ENCODE data around the gene STPG1.

The STPG1 gene

DNA sequence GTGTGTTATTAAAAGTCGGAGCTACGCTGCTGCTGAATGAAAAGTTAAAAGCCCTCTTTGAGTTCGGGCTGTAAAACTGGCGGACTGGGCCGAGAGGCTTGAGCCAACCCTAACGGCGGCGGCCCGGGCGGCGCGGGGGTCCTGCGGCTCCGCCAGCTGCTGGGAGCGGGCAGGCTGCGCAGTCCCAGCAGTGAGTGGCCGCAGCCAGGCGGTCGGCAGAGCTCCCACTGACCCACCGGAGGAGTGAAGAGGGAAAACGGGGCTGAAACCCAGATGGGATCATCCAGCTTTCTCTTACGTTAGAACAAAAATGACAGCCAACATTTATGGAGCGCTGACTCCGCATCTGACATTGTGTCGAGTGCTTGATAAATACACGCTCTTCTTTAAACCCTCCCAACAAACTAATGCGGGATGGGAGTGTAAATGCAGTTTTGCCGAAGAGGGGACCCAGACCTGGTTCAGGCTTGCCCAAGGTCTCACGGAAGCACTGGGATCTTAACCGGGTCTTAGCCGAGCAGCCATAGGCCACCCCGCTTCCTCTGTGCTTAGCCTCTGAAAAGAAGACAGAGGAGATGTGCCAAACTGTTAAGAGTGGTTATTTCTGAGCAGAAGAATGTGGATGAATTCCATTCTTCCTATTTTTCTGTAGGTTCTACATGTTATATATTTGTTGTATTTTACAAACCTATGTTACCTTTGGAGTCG lies 91.0 kb downstream of the STPG1 start:
- Histone ChIP-seq H3K27ac (ENCODE audit: poor library complexity, severe bottlenecking) (peak overlapping the region; percentile 89), H3K27me3 (ENCODE audit: insufficient read depth, poor library complexity, severe bottlenecking) (no peaks in the 10 kb centered on the region), H3K4me1 (ENCODE audit: insufficient read depth, poor library complexity, severe bottlenecking) (peaks cover 50% of the 10 kb centered on the region), H3K36me3 (ENCODE audit: low read depth) (no peaks in the 10 kb centered on the region), H3K9me3 (ENCODE audit: severe bottlenecking) (no peaks in the 10 kb centered on the region), H3K4me3 (ENCODE audit: severe bottlenecking) (peak overlapping the region; percentile 36)
- TF ChIP-seq, protein P1, sequence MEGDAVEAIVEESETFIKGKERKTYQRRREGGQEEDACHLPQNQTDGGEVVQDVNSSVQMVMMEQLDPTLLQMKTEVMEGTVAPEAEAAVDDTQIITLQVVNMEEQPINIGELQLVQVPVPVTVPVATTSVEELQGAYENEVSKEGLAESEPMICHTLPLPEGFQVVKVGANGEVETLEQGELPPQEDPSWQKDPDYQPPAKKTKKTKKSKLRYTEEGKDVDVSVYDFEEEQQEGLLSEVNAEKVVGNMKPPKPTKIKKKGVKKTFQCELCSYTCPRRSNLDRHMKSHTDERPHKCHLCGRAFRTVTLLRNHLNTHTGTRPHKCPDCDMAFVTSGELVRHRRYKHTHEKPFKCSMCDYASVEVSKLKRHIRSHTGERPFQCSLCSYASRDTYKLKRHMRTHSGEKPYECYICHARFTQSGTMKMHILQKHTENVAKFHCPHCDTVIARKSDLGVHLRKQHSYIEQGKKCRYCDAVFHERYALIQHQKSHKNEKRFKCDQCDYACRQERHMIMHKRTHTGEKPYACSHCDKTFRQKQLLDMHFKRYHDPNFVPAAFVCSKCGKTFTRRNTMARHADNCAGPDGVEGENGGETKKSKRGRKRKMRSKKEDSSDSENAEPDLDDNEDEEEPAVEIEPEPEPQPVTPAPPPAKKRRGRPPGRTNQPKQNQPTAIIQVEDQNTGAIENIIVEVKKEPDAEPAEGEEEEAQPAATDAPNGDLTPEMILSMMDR (IDR thresholded peaks at IDR 0.05; ENCODE audit: poor library complexity, severe bottlenecking), result no peak
- no peak for DNase-seq (ENCODE audit: low spot score)
- ATAC-seq (ENCODE audit: low read depth), result no peak

DNA sequence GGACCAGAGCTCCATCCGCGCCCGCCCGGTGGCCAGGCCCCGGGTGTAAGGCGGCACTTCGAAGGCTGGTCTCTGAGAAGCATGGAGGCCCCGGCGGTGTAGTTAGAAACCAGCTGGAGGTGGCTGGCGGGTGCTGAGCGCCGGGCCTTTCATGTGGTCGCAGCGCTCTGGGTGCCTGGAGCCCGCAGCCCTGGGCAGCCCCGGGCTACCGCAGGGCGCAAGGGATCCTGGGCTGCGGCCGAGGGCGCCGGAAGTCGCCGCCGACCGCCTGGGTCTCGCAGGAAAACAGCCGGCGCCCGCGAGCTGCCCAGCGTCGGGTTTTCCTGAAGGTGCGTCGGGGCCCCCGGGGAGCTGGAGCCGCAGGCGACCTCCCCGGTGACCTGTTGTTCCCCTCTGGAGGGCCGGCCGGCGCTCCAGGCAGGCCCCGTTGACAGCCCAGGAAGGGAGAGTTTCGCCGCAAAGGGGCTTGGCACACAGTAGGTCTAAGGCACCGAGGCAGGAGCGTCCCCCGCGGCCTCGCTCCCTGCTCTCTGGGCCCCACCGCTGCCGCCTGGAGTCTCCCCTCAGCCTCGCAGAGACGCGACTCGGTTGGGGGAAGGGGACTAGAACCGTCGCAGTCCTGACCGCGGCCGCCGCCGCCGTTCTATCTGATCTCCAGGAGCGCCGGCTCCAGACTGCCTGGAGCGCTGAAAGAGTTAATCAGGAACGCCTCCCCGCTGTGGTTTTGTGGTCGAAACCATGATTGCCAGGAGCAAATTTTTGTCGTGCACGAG lies 91.7 kb downstream of the STPG1 start:
- Histone ChIP-seq H3K4me1 (ENCODE audit: insufficient read depth, poor library complexity, severe bottlenecking) (peaks cover 55% of the 10 kb centered on the region), H3K36me3 (ENCODE audit: low read depth) (no peaks in the 10 kb centered on the region), H3K9me3 (ENCODE audit: severe bottlenecking) (no peaks in the 10 kb centered on the region), H3K4me3 (ENCODE audit: severe bottlenecking) (peak overlapping the region; percentile 36), H3K27ac (ENCODE audit: poor library complexity, severe bottlenecking) (peak overlapping the region; percentile 89), H3K27me3 (ENCODE audit: insufficient read depth, poor library complexity, severe bottlenecking) (no peaks in the 10 kb centered on the region)
- DNase-seq (ENCODE audit: low spot score), result peak; percentile 90
- TF ChIP-seq, protein P1 (IDR thresholded peaks at IDR 0.05; ENCODE audit: poor library complexity, severe bottlenecking), result no peak
- peak; percentile 49 for ATAC-seq (ENCODE audit: low read depth)

DNA sequence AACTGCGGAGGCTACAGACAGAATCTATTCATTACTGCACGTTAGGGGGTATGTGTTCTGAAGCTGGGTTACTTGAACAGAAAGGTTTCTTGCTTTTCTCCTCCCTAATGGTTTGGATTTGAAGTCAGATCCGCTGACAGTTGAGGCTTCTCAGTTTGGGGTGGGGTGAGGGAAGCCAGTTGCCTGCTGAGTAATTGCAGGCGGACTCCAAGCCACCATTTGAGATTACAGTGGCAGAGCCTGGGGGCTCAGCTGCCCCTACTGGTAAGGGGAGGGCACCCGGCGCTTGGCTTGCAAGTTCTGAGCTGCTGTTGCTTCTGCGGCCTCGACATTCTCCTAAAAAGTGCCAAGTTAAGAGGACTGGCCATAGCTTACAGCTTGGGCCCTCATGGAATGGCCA lies 92.5 kb downstream of the STPG1 start:
- Histone ChIP-seq H3K27me3 (ENCODE audit: insufficient read depth, poor library complexity, severe bottlenecking) (no peaks in the 10 kb centered on the region), H3K4me1 (ENCODE audit: insufficient read depth, poor library complexity, severe bottlenecking) (peaks cover 63% of the 10 kb centered on the region), H3K9me3 (ENCODE audit: severe bottlenecking) (no peaks in the 10 kb centered on the region), H3K27ac (ENCODE audit: poor library complexity, severe bottlenecking) (peak overlapping the region; percentile 89), H3K36me3 (ENCODE audit: low read depth) (no peaks in the 10 kb centered on the region), H3K4me3 (ENCODE audit: severe bottlenecking) (peak overlapping the region; percentile 36)
- DNase-seq (ENCODE audit: low spot score) (no peak), ATAC-seq (ENCODE audit: low read depth) (no peak)
- TF ChIP-seq, protein P1 (IDR thresholded peaks at IDR 0.05; ENCODE audit: poor library complexity, severe bottlenecking), result no peak

DNA sequence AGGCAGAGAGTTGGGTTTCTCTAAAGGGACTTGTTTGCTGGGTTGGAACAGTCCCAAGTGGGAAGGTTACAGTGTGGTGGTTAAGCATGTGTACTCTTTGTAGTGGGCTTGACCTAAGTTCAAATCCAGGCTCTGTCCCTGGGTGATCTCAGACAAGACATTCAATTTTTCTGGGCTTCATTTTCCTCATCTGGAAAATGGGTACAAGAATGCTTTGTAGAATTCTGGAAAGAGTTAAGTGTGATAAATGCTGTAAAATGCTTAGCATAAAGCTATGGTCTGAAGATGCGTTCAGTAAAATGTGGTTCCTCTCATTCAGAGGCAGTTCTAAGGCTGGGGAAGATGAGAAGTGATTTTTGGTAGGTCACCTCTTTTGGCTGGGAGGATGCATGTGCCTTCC lies 93.6 kb downstream of the STPG1 start:
- TF ChIP-seq, protein P1 (IDR thresholded peaks at IDR 0.05; ENCODE audit: poor library complexity, severe bottlenecking), result no peak
- H3K36me3 ChIP-seq (ENCODE audit: low read depth), result no peaks in the 10 kb centered on the region
- H3K27ac ChIP-seq (ENCODE audit: poor library complexity, severe bottlenecking), result peak overlapping the region; percentile 89
- no peaks in the 10 kb centered on the region for H3K9me3 ChIP-seq (ENCODE audit: severe bottlenecking)
- ATAC-seq (ENCODE audit: low read depth), result no peak
- DNase-seq (ENCODE audit: low spot score), result no peak
- H3K27me3 ChIP-seq (ENCODE audit: insufficient read depth, poor library complexity, severe bottlenecking), result no peaks in the 10 kb centered on the region
- peaks cover 69% of the 10 kb centered on the region for H3K4me1 ChIP-seq (ENCODE audit: insufficient read depth, poor library complexity, severe bottlenecking)
- peak overlapping the region; percentile 24 for H3K4me3 ChIP-seq (ENCODE audit: severe bottlenecking)

Measured in RWPE2 (cell line).